Effector CD8-positive, alpha-beta T cell (primary cell): ENCODE data around the gene C22orf15.

Source experiments
- DNase-seq: peaks from one replicate; lab custom pipeline; 2025; lab: John Stamatoyannopoulos, UW

C22orf15 gene

DNA sequence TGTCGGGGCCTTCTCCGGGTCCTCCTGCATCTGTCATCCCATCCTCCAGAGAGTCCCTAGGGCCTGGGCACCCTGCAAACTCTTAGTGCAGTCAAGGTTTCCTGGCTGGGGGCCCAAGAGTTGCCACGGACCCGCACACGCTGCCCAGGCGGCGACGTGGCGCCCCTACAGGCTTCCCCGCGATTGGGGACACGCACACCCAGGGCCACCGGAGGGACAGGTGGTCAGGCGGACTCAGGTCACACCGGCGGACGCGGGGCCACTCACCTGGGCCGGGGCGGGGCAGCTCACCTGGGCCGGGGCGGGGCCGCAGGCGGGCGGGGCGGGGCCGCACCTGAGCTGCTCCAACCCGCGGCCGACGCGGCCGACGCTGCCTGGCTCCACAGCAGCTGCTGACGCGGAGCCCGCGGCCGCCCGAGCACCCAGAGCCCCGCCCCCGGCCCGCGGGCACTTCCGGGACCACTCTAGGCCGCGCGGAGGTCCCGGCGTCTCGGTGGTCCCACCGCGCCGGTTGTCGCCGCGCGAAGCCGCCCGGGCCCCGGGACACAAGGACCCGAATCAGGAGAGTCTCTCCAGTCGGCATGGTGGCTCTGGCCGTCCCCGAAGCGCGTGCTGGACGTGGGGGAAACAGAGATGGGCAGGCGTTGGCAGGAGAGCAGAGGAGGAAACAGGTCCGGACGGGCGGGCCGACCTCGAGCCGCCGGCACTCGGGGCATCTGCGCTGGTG is 11.9 kb upstream of the C22orf15 start, which contains the start of gene ZNF70:
ZNF70 (minus strand) TSS at position 399 of the 727 bp plus-strand sequence. CDS start 5,972 bp downstream, outside the sequence.
- DNase-seq, result peak; percentile 78

DNA sequence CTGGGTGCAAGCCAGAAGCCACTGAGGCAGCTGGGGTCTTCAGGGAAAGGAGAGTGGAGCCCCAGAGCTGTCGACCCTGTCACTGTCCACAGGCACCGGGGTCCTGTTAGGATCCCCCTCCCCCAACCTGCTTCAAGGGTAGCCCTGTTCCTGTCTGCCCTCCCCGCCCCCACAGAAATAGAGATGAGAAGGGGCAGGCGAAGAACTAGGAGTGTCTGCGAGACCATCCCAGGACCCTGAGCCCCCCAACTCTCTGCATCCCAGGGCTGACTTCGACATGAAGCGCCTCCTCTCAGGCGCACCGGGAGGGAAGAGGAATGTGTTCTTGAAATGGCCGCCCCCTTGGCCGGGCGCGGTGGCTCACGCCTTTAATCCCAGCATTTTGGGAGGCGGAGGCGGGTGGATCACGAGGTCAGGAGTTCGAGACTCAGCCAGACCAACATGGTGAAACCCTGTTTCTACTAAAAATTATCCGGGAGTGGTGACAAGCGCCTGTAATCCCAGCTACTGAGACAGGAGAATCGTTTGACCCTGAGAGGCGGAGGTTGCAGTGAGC is 11.3 kb upstream of the C22orf15 start:
- DNase-seq, result peak; percentile 27

DNA sequence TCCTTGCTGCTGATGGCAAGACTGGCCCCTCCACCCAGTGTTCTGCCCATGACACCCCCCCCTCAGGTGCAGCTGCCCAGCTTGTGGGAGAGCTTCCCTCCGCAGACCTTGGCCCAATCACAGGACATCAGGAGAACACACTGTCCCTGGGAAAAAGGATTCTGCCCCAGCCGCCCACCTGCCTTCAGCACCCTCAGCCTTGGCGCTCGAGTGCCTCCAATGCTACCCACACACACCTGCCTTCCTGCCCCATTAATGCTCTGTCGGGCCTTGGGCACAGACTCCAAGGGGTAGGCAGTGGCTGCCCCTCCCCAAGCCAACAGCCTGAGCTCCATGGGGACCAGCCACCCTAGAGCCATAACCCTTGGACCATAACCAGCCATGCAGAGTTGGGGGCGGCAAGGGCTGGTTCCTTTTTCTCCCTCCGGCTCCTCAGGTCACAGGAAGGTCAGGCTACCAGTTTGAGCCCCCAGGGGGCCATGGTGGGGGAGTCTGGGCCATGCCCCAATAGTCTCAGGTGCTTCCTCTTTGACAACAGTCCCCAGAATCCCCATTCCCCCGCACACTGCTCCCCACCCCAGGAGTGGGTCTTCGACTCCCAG is 10.6 kb upstream of the C22orf15 start:
- no peak for DNase-seq

DNA sequence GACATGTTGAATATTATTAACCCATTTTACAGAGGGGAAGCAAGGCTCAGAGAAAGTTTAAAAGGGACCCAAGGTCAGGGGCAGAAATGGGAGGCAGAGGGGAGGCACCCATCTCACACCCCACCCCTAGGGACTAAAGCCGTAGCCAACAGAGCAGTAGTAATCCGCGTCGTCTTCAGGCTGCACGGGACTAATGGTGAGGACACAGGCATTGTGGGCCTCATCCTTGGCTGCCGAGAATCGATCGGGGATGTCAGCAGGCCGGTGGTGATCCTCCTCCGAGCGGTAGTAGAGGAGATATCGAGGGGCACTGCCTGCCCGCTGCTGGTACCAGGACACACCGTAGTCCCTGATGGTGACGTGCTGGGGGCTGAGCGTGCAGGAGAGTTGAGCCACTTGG is 10.0 kb upstream of the C22orf15 start:
- DNase-seq, result no peak

DNA sequence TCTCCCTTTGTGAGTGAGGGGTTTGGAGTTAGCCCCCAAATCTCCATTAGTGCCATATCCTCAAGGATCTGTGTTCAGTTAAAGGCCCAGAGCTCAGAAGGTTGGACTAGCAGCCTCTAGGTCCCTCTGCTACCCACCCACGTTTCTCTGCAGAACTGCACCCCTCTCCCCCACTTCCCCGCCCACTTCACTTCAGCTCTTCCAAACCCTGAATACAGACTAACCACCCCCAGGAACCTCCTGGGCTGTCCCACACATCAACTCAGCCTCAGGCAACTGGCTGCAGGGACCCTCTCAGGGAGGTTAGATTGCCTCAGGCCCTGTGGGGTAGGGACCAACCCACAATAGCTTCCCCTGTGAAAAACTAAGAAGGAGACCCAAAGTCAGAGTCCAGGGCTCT is 9.4 kb upstream of the C22orf15 start:
- DNase-seq, result no peak

DNA sequence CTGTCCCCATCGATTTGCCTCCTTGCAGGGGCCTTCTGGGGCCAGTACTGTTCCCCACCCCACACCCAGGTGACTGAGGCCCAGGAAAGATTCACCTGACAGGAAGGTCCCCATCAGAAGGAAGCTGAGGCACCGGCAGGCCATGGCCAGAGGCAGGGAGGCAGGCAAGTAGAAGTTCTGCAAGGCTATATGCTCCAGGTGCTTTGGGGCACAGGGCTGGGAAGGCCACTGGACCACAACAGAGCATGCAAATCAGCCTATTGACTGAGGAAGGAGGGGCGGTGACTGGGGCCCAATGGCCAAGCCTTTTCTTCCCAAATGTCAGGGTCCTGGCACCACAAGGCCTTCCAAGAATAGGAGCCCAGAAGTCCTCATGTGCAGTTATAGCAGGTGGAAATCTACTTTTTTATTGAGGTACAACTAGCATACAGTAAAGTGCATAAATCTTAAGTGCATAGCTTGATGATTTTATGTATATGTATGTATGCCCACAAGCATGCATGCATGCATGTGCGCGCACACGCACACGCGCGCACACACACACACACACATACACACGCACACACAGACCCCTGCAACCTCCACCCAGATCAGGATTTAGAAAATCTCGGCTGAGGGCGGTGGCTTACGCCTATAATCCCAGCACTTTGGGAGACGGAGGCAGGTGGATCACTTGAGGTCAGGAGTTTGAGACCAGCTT is 8.4 kb upstream of the C22orf15 start, which contains the start of gene VPREB3:
VPREB3 (minus strand) TSS at position 206 of the 700 bp plus-strand sequence; CDS start at position 144, 62 bp downstream.
- no peak for DNase-seq

DNA sequence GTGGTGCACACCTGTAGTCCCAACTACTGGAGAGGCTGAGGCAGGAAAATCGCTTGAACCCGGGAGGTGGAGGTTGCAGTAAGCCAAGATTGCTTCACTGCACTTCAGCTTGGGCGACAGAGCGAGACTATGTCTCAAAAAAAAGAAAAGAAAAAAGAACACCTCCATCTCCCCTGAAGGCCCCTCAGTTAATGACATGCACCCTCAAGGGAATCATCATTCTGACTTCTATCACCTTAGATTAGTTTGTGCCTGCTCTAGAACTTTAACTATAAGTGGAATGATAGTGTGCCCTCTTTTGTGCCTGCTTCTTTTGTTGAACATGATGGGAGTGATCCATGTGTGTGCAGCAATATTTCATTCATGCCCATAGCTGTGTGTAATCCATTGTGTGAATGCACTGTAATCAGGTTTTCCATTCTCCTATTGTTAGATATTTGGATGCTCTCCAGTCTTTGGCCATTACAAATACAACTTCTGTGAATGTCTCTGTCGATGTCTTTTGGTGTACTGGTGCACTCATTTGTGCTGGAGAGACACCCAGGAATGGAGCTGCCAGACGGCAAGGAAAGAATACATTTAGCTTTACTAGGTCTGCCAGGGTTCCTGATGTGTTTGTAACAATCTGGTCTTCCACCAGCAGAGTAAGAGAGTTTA is 7.7 kb upstream of the C22orf15 start:
- no peak for DNase-seq

DNA sequence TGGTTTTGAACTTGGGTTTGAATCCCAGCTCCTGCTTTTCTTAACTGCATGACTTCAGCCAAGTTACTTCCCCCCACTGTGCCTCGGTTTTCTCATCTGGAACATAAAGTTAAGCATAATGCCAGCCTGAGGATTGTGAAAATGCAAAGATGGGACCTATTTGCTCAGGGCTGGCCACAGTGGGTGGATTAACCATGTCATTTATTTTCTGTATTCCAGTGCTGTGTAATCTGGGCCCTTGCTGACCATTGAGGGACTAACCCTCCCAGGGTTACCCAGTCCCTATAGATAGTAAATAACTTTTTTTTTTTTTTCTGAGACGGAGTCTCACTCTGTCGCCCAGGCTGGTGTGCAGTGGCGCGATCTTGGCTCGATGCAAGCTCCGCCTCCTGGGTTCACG is 7.1 kb upstream of the C22orf15 start:
- no peak for DNase-seq

DNA sequence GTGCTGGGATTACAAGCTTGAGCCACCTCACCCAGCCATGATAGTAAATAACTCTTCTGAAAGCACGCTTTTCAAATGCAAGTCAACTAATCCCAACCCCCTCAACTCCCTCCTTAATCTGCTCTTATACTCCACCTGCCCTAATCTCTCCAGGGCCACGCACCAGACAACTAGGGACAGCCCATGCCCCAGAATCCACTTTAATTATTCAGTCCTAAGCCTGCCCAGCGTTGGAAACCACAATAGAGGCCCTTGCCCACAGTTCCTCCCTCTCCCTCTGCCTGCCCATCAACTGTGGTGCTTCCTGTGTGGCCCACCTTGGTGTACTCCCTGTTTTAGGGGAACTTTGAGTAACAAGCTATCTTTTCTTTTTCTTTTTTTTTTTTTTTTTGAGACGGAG is 5.9 kb upstream of the C22orf15 start:
- DNase-seq, result no peak

DNA sequence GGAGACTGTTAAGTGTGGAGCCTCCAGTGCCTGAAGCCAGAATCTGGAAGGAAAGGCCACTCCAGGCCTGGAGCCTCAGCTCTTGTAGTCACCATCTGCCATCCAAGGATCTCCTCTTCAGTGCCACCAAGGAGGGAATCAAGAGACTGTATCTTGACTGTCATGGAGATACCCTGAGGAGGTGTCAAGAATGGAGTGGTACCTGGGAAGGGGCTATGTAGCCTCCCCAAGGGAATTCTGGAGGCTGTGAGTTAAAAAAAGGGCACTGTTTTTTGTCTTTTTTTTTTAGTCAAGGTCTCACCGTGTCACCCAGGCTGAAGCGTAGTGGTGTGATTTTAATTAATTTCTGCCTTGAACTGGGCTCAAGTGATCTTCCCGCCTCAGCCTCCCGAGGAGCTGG is 3.2 kb upstream of the C22orf15 start:
- no peak for DNase-seq

DNA sequence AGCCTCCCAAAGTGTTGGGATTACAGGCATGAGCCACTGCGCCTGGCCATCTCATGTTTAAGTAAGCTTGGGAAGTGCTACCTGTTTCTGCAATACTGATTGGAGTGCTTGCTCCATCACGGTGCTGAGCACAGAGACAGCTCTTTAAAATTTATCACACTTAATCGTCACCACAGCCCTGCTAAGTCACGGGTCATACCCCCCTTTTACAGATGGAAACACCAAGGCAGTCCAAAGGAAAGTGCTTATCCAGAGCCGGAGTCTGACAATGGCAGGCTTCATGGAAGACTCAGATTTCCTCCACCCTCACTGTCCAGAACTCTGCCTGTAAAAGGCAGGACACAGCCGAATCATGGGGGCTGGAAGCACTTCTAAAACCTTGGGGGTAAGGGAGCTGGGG is 2.7 kb upstream of the C22orf15 start:
- DNase-seq, result no peak

DNA sequence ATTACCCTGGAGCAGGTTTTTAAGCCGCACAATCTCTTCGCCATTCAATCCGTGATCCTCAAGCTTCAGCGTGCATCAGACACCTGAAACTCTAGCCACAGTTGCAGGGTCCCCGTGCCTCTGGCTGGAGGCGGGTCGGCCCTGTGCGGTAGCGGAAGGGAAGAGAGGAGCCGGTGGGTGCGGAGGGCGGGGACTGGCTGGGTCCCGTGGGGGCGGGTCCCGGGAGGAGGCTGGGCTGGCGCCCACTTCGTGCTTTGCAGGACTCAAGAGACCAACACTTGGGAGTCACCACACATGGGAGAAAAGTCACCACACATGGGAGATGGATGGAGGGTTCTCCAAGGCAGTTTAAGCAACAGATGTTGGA is 772 bp downstream of the C22orf15 start:
- peak; percentile 38 for DNase-seq

DNA sequence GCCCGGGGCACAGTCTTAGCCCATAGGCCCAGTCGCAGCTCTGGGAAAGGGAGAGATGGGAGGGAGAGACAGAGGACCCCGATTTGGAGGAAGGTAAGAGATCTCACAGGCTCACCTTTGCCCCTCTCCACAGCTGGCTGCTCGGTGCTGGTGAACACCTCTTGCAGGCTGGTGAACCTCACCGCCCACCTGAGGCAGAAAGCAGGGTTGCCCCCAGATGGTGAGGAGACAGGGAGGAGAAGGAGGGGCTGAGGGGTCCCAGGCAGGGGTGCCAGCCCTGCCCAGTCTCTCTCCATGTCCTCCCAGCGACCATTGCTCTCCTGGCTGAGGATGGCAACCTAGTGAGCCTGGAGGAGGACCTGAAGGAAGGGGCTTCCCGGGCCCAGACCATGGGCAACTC is 1.2 kb downstream of the C22orf15 start:
- no peak for DNase-seq

DNA sequence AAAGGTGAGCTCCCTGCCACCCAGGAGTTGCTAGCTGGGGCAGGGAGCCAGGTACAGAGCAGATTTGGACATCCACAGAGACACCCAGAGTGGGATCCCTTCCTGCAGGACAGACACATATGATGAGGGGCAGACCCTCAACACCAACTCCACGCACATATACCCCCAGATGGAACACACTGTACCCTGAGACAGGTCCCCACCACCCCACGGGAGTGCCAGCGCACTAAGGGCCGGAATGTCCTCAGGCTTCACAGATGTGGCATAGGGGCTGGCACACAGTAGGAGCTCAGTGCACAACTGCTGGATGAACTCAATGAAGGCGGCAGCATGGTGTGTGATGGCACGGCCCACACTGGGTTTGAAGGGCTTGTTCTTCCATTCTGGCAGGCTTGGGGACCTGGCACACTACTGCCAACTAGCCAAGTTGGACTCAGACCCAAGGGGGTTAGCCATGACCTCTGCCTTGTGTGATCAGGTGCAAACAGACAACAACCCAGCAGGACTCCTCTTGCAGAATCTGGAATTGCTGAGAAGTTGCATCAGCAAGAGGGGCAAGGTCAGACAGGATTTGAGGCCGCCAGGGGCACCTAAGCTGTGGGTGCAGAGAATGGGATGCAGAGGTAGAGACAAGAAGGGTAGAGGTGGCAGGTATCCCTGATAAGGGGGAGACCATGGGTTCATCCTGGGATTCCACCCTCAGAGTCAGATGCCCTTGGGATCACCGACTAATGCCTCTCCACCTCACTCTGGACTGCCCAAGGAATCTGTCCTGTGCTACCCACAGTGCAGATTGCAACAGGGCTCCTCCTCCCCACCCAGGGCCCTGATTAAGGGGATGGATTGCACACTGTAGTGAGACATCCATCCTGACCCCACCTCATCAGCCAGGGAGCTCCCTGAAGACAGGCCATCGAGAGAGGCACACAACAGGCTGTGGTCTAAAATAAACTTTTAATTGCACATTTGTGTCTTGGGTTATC is 2.4 kb downstream of the C22orf15 start:
- DNase-seq, result no peak

DNA sequence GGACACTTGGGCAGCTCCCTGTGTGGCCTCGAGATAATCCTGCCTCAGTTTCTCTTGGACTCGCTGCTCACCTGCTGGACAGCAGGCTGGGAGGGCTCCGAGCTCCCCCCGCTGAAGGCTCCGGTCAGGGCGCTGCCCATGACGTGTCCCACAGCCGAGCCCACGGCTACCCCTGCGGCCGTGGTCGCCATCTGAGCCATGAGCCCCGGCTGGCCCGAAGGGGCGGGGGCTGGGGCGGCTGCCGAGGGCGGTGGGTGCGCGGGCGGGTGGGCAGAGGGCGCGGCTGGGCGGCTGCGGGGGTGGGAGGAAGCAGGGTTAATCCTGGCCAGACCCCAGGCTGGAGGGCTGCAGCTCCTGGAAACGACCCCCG is 4.5 kb downstream of the C22orf15 start:
- DNase-seq, result no peak

DNA sequence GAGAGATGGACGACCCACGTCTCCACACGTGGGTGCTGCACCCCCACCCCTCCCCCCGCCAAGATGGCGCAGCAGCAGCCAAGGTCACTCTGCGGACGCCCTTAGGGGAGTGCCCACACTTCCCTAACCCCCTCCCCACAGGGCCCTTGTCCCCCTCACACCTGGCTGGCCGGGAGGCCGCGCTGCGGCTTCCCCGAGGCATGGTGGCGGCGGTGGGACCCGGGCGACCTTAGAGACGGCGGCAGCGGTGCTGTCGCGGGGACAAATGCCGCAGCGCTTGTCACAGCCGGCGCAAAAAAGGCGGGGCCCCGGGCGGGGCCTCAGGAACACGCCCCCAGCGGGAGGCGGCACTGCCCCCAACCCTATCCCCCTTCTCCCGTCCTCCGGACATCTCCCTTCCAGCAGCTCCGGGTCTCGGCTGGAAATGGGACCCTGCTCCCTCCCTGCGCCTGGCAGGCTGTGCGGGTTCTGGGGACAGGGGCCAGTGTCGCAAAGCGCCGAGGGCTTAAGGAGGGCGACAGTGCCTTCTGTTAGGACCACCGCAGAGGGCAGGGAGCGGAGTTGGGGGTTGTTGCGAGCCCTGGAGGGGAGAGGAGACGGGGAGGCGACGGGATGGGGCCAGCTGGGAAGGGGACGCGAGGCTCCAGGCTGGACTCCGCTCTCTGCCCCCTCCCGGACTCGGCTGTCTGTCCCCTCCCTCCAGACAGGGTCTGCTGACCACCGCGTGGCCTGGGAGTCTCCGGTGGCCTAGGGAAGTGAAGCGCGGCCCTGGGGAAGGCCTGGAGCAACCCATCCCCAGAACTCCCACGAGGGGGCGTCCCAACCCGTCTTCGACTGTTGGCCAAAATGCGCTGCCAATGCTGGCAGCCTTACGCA is 5.1 kb downstream of the C22orf15 start, which contains the start of gene CHCHD10:
CHCHD10 (minus strand) TSS at position 300 of the 876 bp plus-strand sequence; CDS start at position 202, 98 bp downstream.
- peak; percentile 61 for DNase-seq

DNA sequence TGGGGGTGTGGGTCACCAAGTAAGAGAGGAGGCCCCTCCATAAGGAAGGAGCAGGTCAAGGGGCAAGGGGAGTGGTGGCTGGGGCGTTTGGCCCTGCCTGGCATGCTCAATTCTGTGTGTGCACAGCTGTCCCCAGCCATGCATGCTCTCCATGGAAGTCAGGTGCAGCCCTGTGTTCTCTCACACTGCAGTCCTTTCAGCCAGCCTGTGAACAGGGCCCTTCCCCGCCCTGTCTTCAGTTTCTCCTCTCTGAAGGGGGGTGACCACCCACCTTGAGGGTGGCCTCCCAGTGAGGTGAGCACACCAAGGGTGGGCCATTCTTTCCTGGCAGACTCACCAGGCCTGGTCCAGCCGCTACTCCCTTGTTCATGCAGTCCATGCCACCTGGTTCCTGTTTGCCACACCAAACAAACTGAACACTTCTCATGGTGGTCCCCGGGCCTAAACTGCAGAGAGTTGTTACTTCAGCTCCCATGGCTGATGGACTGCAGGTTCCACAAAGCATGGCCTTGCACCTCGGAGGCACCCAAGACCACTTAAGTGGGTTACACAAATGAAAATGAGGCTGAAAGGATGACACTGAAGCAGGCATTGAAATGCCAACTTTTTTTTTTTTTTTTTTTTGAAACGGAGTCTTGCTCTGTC is 6.7 kb downstream of the C22orf15 start:
- no peak for DNase-seq

DNA sequence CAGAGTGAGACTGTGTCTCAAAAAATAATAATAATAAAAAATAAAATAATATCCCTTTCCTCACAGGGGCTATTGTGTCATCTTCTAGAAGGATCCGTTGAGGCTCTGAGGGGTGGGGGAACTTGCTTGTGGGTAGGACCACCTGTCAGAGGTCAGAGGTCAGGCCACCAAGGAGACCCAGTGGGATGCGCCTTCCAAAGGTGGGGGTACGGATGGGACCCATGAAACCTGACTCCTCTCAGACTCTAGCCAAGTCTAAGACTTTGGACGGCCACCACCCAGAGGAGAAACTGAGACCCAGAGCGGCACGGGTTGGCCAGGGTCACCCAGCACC is 9.5 kb downstream of the C22orf15 start:
- DNase-seq, result no peak
